ENCODE data around the gene CSTPP1.

DNA sequence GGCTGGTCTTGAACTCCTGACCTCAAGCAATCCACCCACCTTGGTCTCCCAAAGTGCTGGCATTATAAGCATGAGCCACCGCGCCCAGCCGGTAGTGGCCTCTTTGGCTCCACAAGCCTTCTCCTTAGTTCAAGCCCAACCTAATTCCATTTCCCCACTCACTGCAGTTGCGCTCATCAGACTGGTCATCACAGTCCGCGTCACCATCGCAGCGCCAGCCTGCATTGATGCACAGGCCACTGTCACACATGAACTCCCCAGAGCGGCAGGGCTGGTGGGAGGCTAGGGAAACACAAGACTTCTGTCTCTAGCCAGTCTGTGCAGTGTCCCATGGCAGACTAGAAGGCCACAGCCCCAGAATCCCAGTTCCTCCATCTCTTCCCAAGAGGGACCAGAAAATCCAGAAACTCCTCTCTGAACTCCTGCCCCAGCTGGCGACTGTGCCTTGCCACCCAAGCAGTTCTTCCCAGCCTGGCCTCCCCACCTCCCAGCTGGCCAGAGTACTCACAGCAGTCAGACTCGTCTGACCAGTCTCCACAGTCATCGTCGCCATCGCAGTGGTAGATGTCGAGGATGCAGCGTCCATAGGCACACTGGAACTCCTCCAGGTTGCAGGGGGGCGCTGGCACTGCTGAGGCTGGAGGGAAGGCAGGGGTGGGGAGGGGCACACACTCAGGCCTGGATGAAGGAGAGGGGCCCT is 38.0 kb upstream of the CSTPP1 start:
- TF ChIP-seq CTCF (IDR thresholded peaks at IDR 0.05; ENCODE audit: insufficient read depth, low read length), result no peak
- TF ChIP-seq, protein P1, sequence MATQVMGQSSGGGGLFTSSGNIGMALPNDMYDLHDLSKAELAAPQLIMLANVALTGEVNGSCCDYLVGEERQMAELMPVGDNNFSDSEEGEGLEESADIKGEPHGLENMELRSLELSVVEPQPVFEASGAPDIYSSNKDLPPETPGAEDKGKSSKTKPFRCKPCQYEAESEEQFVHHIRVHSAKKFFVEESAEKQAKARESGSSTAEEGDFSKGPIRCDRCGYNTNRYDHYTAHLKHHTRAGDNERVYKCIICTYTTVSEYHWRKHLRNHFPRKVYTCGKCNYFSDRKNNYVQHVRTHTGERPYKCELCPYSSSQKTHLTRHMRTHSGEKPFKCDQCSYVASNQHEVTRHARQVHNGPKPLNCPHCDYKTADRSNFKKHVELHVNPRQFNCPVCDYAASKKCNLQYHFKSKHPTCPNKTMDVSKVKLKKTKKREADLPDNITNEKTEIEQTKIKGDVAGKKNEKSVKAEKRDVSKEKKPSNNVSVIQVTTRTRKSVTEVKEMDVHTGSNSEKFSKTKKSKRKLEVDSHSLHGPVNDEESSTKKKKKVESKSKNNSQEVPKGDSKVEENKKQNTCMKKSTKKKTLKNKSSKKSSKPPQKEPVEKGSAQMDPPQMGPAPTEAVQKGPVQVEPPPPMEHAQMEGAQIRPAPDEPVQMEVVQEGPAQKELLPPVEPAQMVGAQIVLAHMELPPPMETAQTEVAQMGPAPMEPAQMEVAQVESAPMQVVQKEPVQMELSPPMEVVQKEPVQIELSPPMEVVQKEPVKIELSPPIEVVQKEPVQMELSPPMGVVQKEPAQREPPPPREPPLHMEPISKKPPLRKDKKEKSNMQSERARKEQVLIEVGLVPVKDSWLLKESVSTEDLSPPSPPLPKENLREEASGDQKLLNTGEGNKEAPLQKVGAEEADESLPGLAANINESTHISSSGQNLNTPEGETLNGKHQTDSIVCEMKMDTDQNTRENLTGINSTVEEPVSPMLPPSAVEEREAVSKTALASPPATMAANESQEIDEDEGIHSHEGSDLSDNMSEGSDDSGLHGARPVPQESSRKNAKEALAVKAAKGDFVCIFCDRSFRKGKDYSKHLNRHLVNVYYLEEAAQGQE (IDR thresholded peaks at IDR 0.05; ENCODE audit: insufficient replicate concordance, low read depth), result no peak

Data from HL-60 (cell line).